HG03103 (cell line): Measurements from ENCODE around the gene EPS8.
"Not testable (repeated sequence)": the region's sequence is repeated elsewhere in the genome, so short reads cannot be mapped to it uniquely, and the experiment has no call there.

ENCODE experiments used
- ATAC-seq: cut with Tn5 transposase; IDR thresholded peaks from one replicate; pipeline ENCODE4 v1.9.1; 2021; ENCODE audit warnings: low read depth; ENCODE audit not compliant: unreplicated experiment

Gene EPS8

DNA sequence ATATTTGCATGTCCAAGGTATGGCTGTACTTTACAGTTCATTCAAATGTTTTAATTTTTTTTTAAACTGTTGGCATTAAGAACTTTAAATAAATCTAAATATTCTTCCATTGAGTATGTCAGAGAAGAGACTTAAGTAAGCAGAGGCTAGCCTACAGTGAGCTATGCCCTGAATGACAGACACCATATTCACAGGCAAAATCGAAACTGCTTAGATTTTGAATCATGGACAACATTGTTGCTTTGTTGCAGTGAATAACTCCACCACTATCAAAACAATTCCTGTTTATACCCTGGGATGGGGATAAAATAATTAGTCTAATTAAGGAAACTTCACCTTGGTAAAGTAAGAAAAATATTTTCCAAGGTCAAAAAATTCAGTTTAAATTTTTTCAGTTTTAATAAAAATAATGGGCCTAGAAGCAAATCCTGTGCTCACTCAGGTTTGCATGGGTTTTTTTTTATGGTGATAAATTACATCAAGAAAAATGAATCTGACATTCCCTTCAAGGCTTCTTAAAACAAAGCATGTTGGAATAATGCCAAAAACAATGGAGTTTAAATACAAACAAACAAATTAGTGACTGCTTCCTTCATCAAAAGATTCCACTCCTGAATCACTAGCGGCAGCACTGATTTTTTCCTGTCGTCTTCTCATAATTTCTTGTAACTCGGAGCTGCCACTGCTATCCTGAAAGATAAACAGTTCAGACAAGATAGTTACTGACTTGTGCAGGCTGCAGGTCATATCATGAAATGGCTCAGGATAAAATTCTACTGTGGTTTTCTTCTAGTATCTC, 168.2 kb downstream of the EPS8 start:
- no peak for ATAC-seq

DNA sequence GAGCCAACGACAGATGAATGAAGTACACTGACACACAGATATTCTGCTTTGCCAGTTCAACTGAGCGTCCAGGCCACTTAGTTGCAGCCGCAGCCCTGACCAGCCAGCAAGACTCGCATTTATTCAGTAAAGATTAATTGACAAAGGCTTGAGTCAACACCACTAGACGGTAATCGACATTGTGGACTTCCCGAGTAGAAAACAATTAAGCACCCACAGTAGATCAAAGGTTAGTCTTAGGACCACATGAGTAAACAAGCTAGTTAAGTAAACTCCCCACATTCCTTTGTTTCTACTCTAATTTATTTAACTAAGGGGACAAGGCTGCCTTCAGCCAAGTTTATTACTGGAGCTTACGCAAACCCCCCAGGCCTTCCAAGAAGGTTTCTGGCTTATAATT, 172.7 kb downstream of the EPS8 start:
- ATAC-seq: not testable (repeated sequence)

DNA sequence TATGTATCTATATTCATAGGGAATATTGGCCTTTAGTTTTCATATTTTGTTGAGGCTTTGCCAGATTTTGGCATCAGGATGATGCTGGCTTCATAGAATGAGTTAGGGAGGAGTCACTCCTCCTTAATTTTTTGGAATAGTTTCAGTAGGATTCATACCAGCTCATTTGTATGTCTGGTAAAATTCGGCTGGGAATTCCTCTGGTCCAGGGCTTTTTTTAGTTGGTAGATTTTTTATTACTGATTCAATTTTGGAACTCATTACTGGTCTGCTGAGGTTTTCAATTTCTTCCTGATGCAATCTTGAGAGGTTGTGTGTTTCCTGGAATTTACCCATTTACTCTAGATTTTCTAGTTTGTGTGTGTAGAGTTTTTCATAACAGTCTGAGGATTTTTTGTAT, 175.2 kb downstream of the EPS8 start:
- no peak for ATAC-seq

DNA sequence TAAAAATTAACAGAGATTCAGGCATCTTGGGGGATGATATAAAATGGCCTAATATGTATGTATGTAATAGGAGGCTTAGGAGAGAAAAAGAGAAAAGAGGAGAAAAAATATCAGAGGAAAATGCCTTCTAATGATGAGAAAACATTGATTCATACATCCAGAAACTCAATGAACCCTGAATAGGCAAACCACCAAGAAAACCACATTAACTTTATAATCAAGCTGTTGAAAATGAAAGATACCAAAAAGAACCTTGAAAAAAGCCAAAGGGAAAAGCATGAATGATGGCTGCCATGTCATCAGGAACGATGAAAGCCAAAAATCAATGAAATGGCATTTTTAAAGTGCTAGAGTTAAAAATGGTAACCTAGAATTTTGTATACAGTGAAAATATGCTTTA, 180.2 kb downstream of the EPS8 start:
- ATAC-seq: no peak

- ATAC-seq: no peak
Measured at GRCh38 chr12:15608406-15608805, 180.8 kb downstream of the EPS8 start.

GRCh38 chr12:15605881-15606590, 183.2 kb downstream of the EPS8 start:
- ATAC-seq: no peak

- no peak for ATAC-seq
Measured at GRCh38 chr12:15603474-15604085, 185.6 kb downstream of the EPS8 start.

GRCh38 chr12:15602051-15602672, 187.0 kb downstream of the EPS8 start:
- ATAC-seq: no peak

DNA sequence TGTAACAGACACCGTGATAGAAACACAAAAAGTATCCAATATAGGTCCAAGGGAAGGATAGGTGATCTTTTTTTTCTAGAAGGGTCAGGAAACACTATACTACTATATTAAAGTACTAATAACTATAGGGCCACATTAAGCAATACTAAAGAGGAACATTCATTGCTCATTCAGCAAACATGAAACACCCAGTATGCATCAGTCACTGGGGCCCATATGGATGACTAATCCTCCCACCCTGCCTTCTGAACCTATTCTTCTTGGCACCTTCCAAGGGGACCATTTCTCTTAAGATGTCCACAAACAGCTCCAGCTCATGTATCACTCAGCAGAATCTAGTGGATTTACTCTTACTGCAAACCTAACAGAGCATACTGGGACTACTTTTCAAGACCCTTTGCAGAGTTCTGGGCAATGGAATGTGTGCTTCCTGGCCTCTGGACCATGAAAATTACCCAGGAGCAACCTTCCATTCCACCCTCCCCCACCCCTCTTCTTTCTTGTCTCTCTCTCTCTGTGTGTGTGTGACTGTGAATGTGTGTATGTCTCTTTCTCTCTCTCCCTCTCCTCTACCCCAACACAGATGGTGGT, 187.9 kb downstream of the EPS8 start:
- ATAC-seq: no peak

DNA sequence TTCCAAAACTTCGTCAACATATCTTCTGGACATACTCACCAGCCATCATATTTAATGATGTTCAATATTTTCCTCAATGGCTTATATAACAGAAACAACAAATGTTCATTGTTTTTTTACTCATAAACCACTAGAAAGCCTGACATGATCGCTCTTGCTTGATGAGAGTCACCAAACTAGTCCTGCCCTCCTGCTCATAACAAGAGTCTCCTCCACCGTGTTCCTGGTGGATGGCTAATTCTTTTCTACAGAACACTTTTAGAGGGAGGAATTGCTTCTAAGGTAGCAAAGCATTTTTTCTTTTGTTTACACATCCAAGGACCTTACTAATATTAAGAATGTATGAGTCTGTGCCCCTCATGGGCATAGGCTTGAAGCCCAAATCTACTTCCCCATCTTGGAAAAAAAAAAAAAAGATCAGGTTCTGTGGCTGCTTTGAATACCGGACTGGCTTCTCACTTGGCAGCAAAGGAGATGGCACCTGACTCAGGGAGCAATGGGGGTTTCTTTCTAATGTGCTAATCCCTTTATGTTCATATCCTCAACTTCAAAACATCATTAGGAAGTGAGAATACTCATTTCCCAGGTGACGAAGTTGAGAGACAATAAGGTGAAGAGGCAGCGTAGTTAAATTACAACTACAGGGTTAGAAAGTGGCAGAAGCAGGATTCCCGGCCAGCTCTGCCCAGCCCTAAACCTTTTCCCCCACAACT, 188.8 kb downstream of the EPS8 start:
- ATAC-seq: no peak

GRCh38 chr12:15599266-15600037, 189.7 kb downstream of the EPS8 start:
- no peak for ATAC-seq

- no peak for ATAC-seq
Measured at GRCh38 chr12:15597125-15597830, 191.9 kb downstream of the EPS8 start.

GRCh38 chr12:15596174-15596573, 193.0 kb downstream of the EPS8 start:
- no peak for ATAC-seq

DNA sequence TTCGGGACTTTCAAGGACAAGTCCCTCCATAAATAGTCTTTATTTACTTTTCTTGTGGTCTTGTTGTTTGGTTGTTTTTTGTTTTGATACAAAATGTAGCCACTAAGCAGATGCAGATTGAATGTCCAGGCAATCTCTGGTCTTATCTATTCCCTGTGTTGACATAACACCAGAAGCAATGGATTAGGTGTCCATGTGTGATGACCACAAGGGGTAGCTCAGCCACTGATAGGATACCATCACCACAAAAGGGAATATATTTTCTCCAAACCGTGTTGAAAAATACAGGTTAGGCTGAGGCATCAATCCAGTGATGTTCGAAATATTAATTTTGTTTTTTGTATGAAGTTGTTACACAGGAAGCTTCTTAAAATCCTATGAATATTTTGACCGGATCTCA, 196.3 kb downstream of the EPS8 start:
- ATAC-seq: no peak

GRCh38 chr12:15591811-15592210, 197.4 kb downstream of the EPS8 start:
- no peak for ATAC-seq

GRCh38 chr12:15590180-15590826, 198.9 kb downstream of the EPS8 start:
- peak; percentile 90 for ATAC-seq

DNA sequence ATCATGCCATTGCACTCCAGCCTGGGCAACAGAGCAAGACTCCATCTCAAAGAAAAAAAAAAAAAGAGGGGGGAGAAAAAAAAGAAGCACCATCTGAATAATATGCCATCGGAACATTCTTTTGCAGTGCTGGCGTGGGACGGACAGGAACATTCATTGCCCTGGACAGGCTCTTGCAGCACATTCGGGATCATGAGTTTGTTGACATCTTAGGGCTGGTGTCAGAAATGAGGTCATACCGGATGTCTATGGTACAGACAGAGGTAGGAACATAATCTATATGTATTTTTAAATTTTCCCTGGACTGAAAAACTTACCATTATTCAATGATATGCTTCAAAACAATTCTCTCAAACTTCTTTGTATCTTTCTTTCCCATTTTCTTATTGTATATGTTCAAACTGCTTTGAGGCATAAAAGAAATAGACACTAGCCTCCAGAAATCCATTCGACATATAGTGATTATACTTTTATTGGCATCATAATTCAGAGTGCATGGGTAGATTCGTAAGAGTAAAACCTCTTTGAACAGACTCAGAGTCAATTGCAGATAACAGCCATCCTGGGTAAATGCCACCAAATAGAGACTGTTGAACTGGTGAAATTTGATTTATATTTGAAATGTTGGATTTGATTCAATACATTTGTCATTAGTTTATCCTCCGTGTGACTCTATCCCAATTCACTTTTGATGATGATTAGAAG, 199.7 kb downstream of the EPS8 start:
- no peak for ATAC-seq
